ENCODE measurements around the gene SEM1.

- TF ChIP-seq CTCF (IDR thresholded peaks at IDR 0.05; ENCODE audit: low read depth, low read length) (no peak), MAX (IDR thresholded peaks at IDR 0.05; ENCODE audit: low read depth, low read length) (no peak), MYC (IDR thresholded peaks at IDR 0.05; ENCODE audit: low read depth, low read length) (no peak), POLR2A (IDR thresholded peaks at IDR 0.05; ENCODE audit: extremely low read depth, insufficient read length) (no peak)
These were observed 15.6 kb downstream of the SEM1 start for GRCh38 chr7:96694082-96694481.
